Spleen (tissue), 11 donors: Measurements from ENCODE around the gene PDIA6. TPM values are rescaled to one million over a fixed set of nuclear protein-coding genes. Genes with fewer than 3 reads are reported as not detected.

Experiments
- DNase-seq: peaks from one replicate; pipeline ENCODE4 v3.0.0-alpha.2; 2020
- H3K27ac ChIP-seq, 8 donors: fragments of 200-600 bp; sonication (generic) in 7 of 8; 1 replicate in 4 of 8; 2 replicates in 4 of 8; pipeline versions ENCODE4 v1.5.0 to v1.8.0; 2016 to 2021; ENCODE audit warnings: inconsistent platforms in 4 of 8, mild to moderate bottlenecking in 4 of 8, moderate library complexity in 1 of 8
- H3K27me3 ChIP-seq, 7 donors: fragments of 200-600 bp; sonication (generic) in 6 of 7; replicated peaks in 1 of 7; 1 replicate in 4 of 7; 2 replicates in 3 of 7; pipeline versions ENCODE4 v1.5.0 to v1.8.0; 2016 to 2021; ENCODE audit warnings: inconsistent platforms in 3 of 7, mild to moderate bottlenecking in 1 of 7
- H3K36me3 ChIP-seq, 6 donors: fragments of 200-600 bp; sonication (generic) in 5 of 6; 1 replicate in 4 of 6; 2 replicates in 2 of 6; pipeline versions ENCODE4 v1.5.0 to v1.8.0; 2016 to 2021; ENCODE audit warnings: inconsistent platforms in 2 of 6
- H3K4me1 ChIP-seq, 6 donors: fragments of 200-600 bp; sonication (generic) in 5 of 6; 1 replicate in 3 of 6; 2 replicates in 3 of 6; pipeline versions ENCODE4 v1.5.0 to v1.8.0; 2016 to 2021; ENCODE audit warnings: inconsistent platforms in 3 of 6
- H3K4me3 ChIP-seq, 8 donors: fragments of 200-600 bp; sonication (generic) in 7 of 8; 1 replicate in 4 of 8; 2 replicates in 4 of 8; pipeline versions ENCODE4 v1.5.0 to v1.8.0; 2016 to 2021; ENCODE audit warnings: inconsistent platforms in 4 of 8, mild to moderate bottlenecking in 4 of 8, moderate library complexity in 2 of 8
- H3K9me3 ChIP-seq, 8 donors: fragments of 200-600 bp; sonication (generic) in 7 of 8; 1 replicate in 4 of 8; 2 replicates in 4 of 8; pipeline versions ENCODE4 v1.5.0 to v1.8.0; 2016 to 2021; ENCODE audit warnings: inconsistent platforms in 4 of 8
- POLR2A ChIP-seq, 3 donors: fragments of 450-650 bp; IDR thresholded peaks; one replicate each; pipeline ENCODE4 v1.5.1; 2017; ENCODE audit warnings: antibody characterized with exemption in 3 of 3, mild to moderate bottlenecking in 1 of 3
- POLR2AphosphoS5 ChIP-seq, 3 donors: sonication (generic); formaldehyde crosslinking; IDR thresholded peaks; one replicate each; pipeline ENCODE4 v1.5.1; 2017; ENCODE audit warnings: antibody characterized with exemption in 3 of 3
- WGBS, 5 donors: extraction: QIAGEN DNeasy Blood & Tissue Kit in 3 of 5; methylation state at CpG; one replicate each; pipeline versions ENCODE4 v1.1.5 to v1.1.7; 2013 to 2018; 5-methylcytosine and 5-hydroxymethylcytosine counted together
- intact Hi-C: fragments of 100-400 bp; cut with DNase I; formaldehyde crosslinking; loops from one replicate; pipeline ENCODE4 v1.15.0; 2023; ENCODE audit warnings: low total_unique reads
- polyA plus RNA-seq, 3 donors: library from polyadenylated mRNA; stranded (reverse); fragments of 200-250 nt; gene quantifications; one replicate each; pipeline ENCODE4 v1.2.1, GENCODE V29; 2013
- total RNA-seq, 7 donors: library from RNA; depleted of rRNA in 3 of 7; stranded (reverse); fragments of >200 nt in 3 of 7; fragmentation: NEBNext Ultra II Directional in 4 of 7; extraction: Animal tissue kit (Norgen Biotek cat#: 25700) in 4 of 7; gene quantifications; one replicate each; pipeline versions ENCODE4 v1.1.0 to v1.2.1, GENCODE V29; 2016 to 2021
- TF ChIP-seq, protein P1 (sequence below), 11 experiments: fragments of 200-600 bp in 7 of 11; fragments of 450-650 bp in 4 of 11; sonication (generic) in 4 of 11; IDR thresholded peaks in 8 of 11; conservative IDR thresholded peaks in 3 of 11; 1 replicate in 7 of 11; 2 replicates in 4 of 11; pipeline versions ENCODE4 v1.4.0 to v1.8.0; 2016 to 2021; ENCODE audit warnings: antibody characterized with exemption in 11 of 11, inconsistent platforms in 4 of 11, mild to moderate bottlenecking in 1 of 11
- donor health status: healthy with polysubstance abuse.
- donor health status: DM: no; HTN: no; CAD: no; lungs with moderate emphysema.
- donor health status: DM: no; HTN: no; CAD: no.
- donor health status: Bipolar disorder and iron deficiency.
- donor health status: healthy.
- donor health status: DM: no; HTN: no; CAD: no.
- donor health status: DM: yes; HTN: yes; CAD: no.

Gene PDIA6
- total and polyA plus RNA-seq, 10 donors = 29.7 to 164 (median 115) TPM

DNA sequence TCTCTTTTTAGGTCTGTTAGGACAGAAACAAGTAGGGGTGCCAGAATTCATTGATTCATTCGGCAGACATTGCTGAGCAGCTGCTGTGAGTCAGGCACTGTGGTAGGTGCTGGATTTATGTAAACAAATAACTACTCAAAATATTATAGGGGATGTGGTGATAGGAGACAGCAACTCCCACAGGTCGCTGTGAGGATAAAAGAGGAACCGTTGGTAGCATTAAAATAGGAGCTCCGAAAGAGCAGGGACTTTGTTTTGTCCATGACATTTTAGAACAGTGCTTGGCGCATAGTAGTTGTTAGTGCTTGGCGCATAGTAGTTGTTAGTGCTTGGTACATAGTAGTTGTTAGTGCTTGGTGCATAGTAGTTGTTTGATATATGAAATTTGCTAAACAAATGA lies 62.0 kb downstream of the PDIA6 start:
- no peak for DNase-seq
- Histone ChIP-seq H3K27ac (no peak overlapping the region), H3K36me3 (no peaks in the 10 kb centered on the region), H3K4me3 (no peak overlapping the region), H3K27me3 (no peaks in the 10 kb centered on the region), H3K9me3 (no peaks in the 10 kb centered on the region), H3K4me1 (peaks cover 0 to 7% (median 0%) of the 10 kb centered on the region in 6 donors)
- intact Hi-C loops = no loop called here
- TF ChIP-seq POLR2AphosphoS5 (IDR thresholded peaks at IDR 0.05) (no peak), POLR2A (IDR thresholded peaks at IDR 0.05) (no peak)
- TF ChIP-seq, protein P1, sequence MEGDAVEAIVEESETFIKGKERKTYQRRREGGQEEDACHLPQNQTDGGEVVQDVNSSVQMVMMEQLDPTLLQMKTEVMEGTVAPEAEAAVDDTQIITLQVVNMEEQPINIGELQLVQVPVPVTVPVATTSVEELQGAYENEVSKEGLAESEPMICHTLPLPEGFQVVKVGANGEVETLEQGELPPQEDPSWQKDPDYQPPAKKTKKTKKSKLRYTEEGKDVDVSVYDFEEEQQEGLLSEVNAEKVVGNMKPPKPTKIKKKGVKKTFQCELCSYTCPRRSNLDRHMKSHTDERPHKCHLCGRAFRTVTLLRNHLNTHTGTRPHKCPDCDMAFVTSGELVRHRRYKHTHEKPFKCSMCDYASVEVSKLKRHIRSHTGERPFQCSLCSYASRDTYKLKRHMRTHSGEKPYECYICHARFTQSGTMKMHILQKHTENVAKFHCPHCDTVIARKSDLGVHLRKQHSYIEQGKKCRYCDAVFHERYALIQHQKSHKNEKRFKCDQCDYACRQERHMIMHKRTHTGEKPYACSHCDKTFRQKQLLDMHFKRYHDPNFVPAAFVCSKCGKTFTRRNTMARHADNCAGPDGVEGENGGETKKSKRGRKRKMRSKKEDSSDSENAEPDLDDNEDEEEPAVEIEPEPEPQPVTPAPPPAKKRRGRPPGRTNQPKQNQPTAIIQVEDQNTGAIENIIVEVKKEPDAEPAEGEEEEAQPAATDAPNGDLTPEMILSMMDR (IDR thresholded peaks at IDR 0.05 in 8 of 11, conservative IDR thresholded peaks at IDR 0.05 in 3 of 11) = no peak
- 71 to 85% (median 80%) methylated on average over 6 of the region's 6 CpGs for WGBS, 5 donors

- H3K4me3 ChIP-seq = no peak overlapping the region
- peak; percentile 63 for DNase-seq
- intact Hi-C loops = no loop called here
- no peaks in the 10 kb centered on the region for H3K9me3 ChIP-seq
- 74 to 89% (median 88%) methylated on average over 11 of the region's 11 CpGs for WGBS, 5 donors
- H3K4me1 ChIP-seq = peaks cover 0 to 13% (median 0%) of the 10 kb centered on the region in 6 donors
- H3K27me3 ChIP-seq = no peaks in the 10 kb centered on the region
- H3K36me3 ChIP-seq = no peaks in the 10 kb centered on the region
- TF ChIP-seq POLR2AphosphoS5 (IDR thresholded peaks at IDR 0.05) (no peak), POLR2A (IDR thresholded peaks at IDR 0.05) (no peak)
- TF ChIP-seq, protein P1 (IDR thresholded peaks at IDR 0.05 in 8 of 11, conservative IDR thresholded peaks at IDR 0.05 in 3 of 11) = no peak
- no peak overlapping the region for H3K27ac ChIP-seq
Measured at GRCh38 chr2:10742666-10743065, 69.9 kb downstream of the PDIA6 start.

GRCh38 chr2:10741139-10741538 lies 71.4 kb downstream of the PDIA6 start:
- no peaks in the 10 kb centered on the region for H3K9me3 ChIP-seq
- no peak overlapping the region for H3K27ac ChIP-seq
- intact Hi-C loops = no loop called here
- H3K27me3 ChIP-seq = no peaks in the 10 kb centered on the region
- no peak overlapping the region for H3K4me3 ChIP-seq
- peaks cover 0 to 12% (median 0%) of the 10 kb centered on the region in 6 donors for H3K4me1 ChIP-seq
- DNase-seq = no peak
- no peaks in the 10 kb centered on the region for H3K36me3 ChIP-seq
- TF ChIP-seq, protein P1 (IDR thresholded peaks at IDR 0.05 in 8 of 11, conservative IDR thresholded peaks at IDR 0.05 in 3 of 11) = no peak
- TF ChIP-seq POLR2AphosphoS5 (IDR thresholded peaks at IDR 0.05) (no peak), POLR2A (IDR thresholded peaks at IDR 0.05) (no peak)
- 50 to 65% (median 58%) methylated on average over 2 of the region's 2 CpGs for WGBS, 5 donors

GRCh38 chr2:10740226-10740625 lies 72.4 kb downstream of the PDIA6 start:
- Histone ChIP-seq H3K9me3 (no peaks in the 10 kb centered on the region), H3K36me3 (no peaks in the 10 kb centered on the region), H3K27me3 (no peaks in the 10 kb centered on the region), H3K27ac (no peak overlapping the region), H3K4me3 (no peak overlapping the region), H3K4me1 (peaks cover 0 to 3% (median 0%) of the 10 kb centered on the region in 6 donors)
- DNase-seq = no peak
- intact Hi-C loops = no loop called here
- WGBS, 5 donors = 77 to 94% (median 87%) methylated on average over 3 of the region's 3 CpGs
- TF ChIP-seq, protein P1 (IDR thresholded peaks at IDR 0.05 in 8 of 11, conservative IDR thresholded peaks at IDR 0.05 in 3 of 11) = no peak
- TF ChIP-seq POLR2A (IDR thresholded peaks at IDR 0.05) (no peak), POLR2AphosphoS5 (IDR thresholded peaks at IDR 0.05) (no peak)
